ENCODE results near the gene PDE6B. TPM values are rescaled to one million over a fixed set of nuclear protein-coding genes. Genes with fewer than 3 reads are reported as not detected.
"Not testable (repeated sequence)": the region's sequence is repeated elsewhere in the genome, so short reads cannot be mapped to it uniquely, and the experiment has no call there.

Gene PDE6B
- polyA plus RNA-seq, 1 donor (not counting 4 experiments of a cell fraction or from before 2014, with no cell fraction given), result not detected

DNA sequence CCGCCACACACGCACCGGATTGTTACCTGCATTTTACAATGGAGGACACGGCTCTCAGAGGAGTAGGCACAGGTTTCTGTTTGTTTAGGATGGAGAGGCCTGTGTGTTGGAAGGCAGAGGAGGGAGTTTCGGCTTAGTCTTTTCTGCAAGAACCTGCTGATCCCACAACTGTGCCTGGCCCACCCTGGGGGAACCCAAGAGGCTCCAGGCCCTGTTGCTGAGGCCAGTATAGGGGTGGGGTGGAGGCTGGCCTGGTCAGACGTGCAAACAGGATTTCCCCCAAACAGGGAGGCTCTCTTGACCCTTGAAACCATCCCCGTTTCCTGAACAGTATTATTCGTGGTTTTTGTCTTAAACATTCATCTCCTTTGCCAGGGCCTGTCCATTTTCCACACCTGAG, 64.3 kb downstream of the PDE6B start:
- Histone ChIP-seq H3K27me3 (ENCODE audit: control insufficient read depth, extremely low read depth, insufficient read depth, low read length) (peaks cover 11% of the 10 kb centered on the region), H4K20me1 (ENCODE audit: control insufficient read depth, extremely low read depth, insufficient read depth, low read length) (no peaks in the 10 kb centered on the region), H3K9me1 (ENCODE audit: control insufficient read depth, extremely low read depth, insufficient read depth, low read length) (no peaks in the 10 kb centered on the region), H3K27ac (ENCODE audit: control insufficient read depth, insufficient read depth, low read length) (no peak overlapping the region), H3K4me3 (ENCODE audit: control insufficient read depth in 2 of 3, extremely low read depth in 1 of 3, insufficient read depth in 2 of 3, low read depth in 1 of 3, low read length in 3 of 3) (no peak overlapping the region), H3K79me2 (ENCODE audit: control insufficient read depth, insufficient read depth, low read length) (no peaks in the 10 kb centered on the region), H3K4me1 (ENCODE audit: control insufficient read depth, extremely low read depth, insufficient read depth, low read length) (peaks cover 6% of the 10 kb centered on the region), H2AFZ (ENCODE audit: control insufficient read depth, low read length) (no peak overlapping the region), H3K4me2 (ENCODE audit: control insufficient read depth, extremely low read depth, insufficient read depth, low read depth, low read length) (no peak overlapping the region), H3K36me3 (ENCODE audit: control insufficient read depth in 2 of 2, extremely low read depth in 1 of 2, insufficient read depth in 2 of 2, low read length in 2 of 2) (no peaks in the 10 kb centered on the region), H3K9ac (ENCODE audit: control insufficient read depth, extremely low read depth, insufficient read depth, low read length) (no peak overlapping the region), H3K9me3 (ENCODE audit: control insufficient read depth, low read depth, low read length) (no peaks in the 10 kb centered on the region)
- TF ChIP-seq EZH2 (IDR thresholded peaks at IDR 0.05; ENCODE audit: low read length) (no peak), CTCF (optimal IDR thresholded peaks at IDR 0.05 in 1 of 3, IDR thresholded peaks at IDR 0.05 in 1 of 3, conservative IDR thresholded peaks at IDR 0.05 in 1 of 3; ENCODE audit: extremely low read depth in 1 of 3, insufficient read depth in 2 of 3, low read length in 3 of 3) (no peak)
- DNase-seq (ENCODE audit: low read depth, low spot score) (no peak), FAIRE-seq (no peak)
- dilution Hi-C loops (cut with MboI; ENCODE audit: extremely low pct_ligation_motif_present, low sequenced_read_pairs), result no loop called here

- no peaks in the 10 kb centered on the region for H4K20me1 ChIP-seq (ENCODE audit: control insufficient read depth, extremely low read depth, insufficient read depth, low read length)
- FAIRE-seq (no peak), DNase-seq (ENCODE audit: low read depth, low spot score) (no peak)
- H3K36me3 ChIP-seq (ENCODE audit: control insufficient read depth in 2 of 2, extremely low read depth in 1 of 2, insufficient read depth in 2 of 2, low read length in 2 of 2), result no peaks in the 10 kb centered on the region
- H3K9me3 ChIP-seq (ENCODE audit: control insufficient read depth, low read depth, low read length), result no peaks in the 10 kb centered on the region
- H2AFZ ChIP-seq (ENCODE audit: control insufficient read depth, low read length), result no peak overlapping the region
- H3K4me2 ChIP-seq (ENCODE audit: control insufficient read depth, extremely low read depth, insufficient read depth, low read depth, low read length), result no peak overlapping the region
- H3K4me3 ChIP-seq (ENCODE audit: control insufficient read depth in 2 of 3, extremely low read depth in 1 of 3, insufficient read depth in 2 of 3, low read depth in 1 of 3, low read length in 3 of 3), result no peak overlapping the region
- TF ChIP-seq EZH2 (IDR thresholded peaks at IDR 0.05; ENCODE audit: low read length), result no peak
- TF ChIP-seq CTCF (optimal IDR thresholded peaks at IDR 0.05 in 1 of 3, IDR thresholded peaks at IDR 0.05 in 1 of 3, conservative IDR thresholded peaks at IDR 0.05 in 1 of 3; ENCODE audit: extremely low read depth in 1 of 3, insufficient read depth in 2 of 3, low read length in 3 of 3), result no peak
- no peaks in the 10 kb centered on the region for H3K79me2 ChIP-seq (ENCODE audit: control insufficient read depth, insufficient read depth, low read length)
- H3K4me1 ChIP-seq (ENCODE audit: control insufficient read depth, extremely low read depth, insufficient read depth, low read length), result no peaks in the 10 kb centered on the region
- dilution Hi-C loops (cut with MboI; ENCODE audit: extremely low pct_ligation_motif_present, low sequenced_read_pairs), result no loop called here
- no peak overlapping the region for H3K27ac ChIP-seq (ENCODE audit: control insufficient read depth, insufficient read depth, low read length)
- no peak overlapping the region for H3K9ac ChIP-seq (ENCODE audit: control insufficient read depth, extremely low read depth, insufficient read depth, low read length)
- H3K9me1 ChIP-seq (ENCODE audit: control insufficient read depth, extremely low read depth, insufficient read depth, low read length), result no peaks in the 10 kb centered on the region
- H3K27me3 ChIP-seq (ENCODE audit: control insufficient read depth, extremely low read depth, insufficient read depth, low read length), result peaks cover 10% of the 10 kb centered on the region
Measured at GRCh38 chr4:692771-693554, 67.6 kb downstream of the PDE6B start.

DNA sequence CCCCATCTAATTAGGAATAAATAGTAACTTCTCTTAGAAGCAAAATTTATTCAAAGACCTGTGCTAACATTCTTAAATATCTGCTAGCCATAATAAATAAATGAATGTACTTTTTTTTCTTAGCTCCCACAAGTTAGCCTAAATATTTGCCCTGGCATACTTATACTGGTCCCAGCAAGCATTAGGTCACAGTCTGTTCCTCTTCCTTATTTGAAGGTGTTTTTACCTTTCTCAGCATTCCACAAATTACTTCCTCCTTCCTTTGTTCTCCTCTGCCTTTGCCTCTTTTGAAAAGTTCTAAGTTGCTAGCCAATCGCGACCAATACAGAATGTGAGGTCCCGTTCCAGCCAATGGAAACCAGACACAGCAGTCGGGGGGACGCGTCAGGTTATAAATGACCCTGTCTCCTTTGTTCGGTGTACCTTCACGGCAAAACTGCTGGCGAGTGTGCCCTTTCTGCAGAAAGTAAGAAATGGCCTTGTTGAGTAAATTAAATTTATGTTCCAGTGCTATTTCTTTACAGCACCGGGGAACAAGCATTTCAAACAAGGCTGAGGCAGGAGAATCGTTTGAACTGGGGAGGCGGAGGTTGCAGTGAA, 69.1 kb downstream of the PDE6B start:
- H3K27me3 ChIP-seq (ENCODE audit: control insufficient read depth, extremely low read depth, insufficient read depth, low read length); dilution Hi-C loops (cut with MboI; ENCODE audit: extremely low pct_ligation_motif_present, low sequenced_read_pairs); H3K9me1 ChIP-seq (ENCODE audit: control insufficient read depth, extremely low read depth, insufficient read depth, low read length); H4K20me1 ChIP-seq (ENCODE audit: control insufficient read depth, extremely low read depth, insufficient read depth, low read length); H3K36me3 ChIP-seq (ENCODE audit: control insufficient read depth in 2 of 2, extremely low read depth in 1 of 2, insufficient read depth in 2 of 2, low read length in 2 of 2); H3K9ac ChIP-seq (ENCODE audit: control insufficient read depth, extremely low read depth, insufficient read depth, low read length); H3K79me2 ChIP-seq (ENCODE audit: control insufficient read depth, insufficient read depth, low read length); FAIRE-seq; H2AFZ ChIP-seq (ENCODE audit: control insufficient read depth, low read length); H3K4me3 ChIP-seq (ENCODE audit: control insufficient read depth in 2 of 3, extremely low read depth in 1 of 3, insufficient read depth in 2 of 3, low read depth in 1 of 3, low read length in 3 of 3); H3K4me2 ChIP-seq (ENCODE audit: control insufficient read depth, extremely low read depth, insufficient read depth, low read depth, low read length); H3K9me3 ChIP-seq (ENCODE audit: control insufficient read depth, low read depth, low read length); H3K27ac ChIP-seq (ENCODE audit: control insufficient read depth, insufficient read depth, low read length); H3K4me1 ChIP-seq (ENCODE audit: control insufficient read depth, extremely low read depth, insufficient read depth, low read length); DNase-seq (ENCODE audit: low read depth, low spot score): not testable (repeated sequence)

Data from keratinocyte (primary cell).